Right atrium auricular region (tissue), 2 donors: ENCODE results near the gene SLC2A11. TPM values are rescaled to one million over a fixed set of nuclear protein-coding genes. Genes with fewer than 3 reads are reported as not detected.

Experiments used
- DNase-seq: peaks from one replicate; pipeline ENCODE4 v3.0.0-alpha.2; 2019; ENCODE audit warnings: low spot score
- H3K27ac ChIP-seq, 2 donors: fragments of 200-600 bp; sonication (generic); 1 replicate in 1 of 2; 2 replicates in 1 of 2; pipeline ENCODE4 v1.5.1; 2016 to 2019
- H3K27me3 ChIP-seq, 2 donors: fragments of 200-600 bp; sonication (generic); one replicate each; pipeline versions ENCODE4 v1.5.1 to v1.6.0; 2017 to 2019
- H3K36me3 ChIP-seq: fragments of 200-600 bp; sonication (generic); one replicate; pipeline ENCODE4 v1.5.1; 2016
- H3K4me1 ChIP-seq, 2 donors: fragments of 200-600 bp; sonication (generic); one replicate each; pipeline versions ENCODE4 v1.5.1 to v1.6.0; 2017 to 2019
- H3K4me3 ChIP-seq, 2 donors: fragments of 200-600 bp; sonication (generic); 1 replicate in 1 of 2; 2 replicates in 1 of 2; pipeline ENCODE4 v1.5.1; 2017 to 2019; ENCODE audit warnings: mild to moderate bottlenecking in 1 of 2, moderate library complexity in 1 of 2
- H3K9me3 ChIP-seq, 2 donors: fragments of 200-600 bp; sonication (generic); one replicate each; pipeline ENCODE4 v1.5.1; 2019
- total RNA-seq, 2 donors: library from RNA; depleted of rRNA; stranded (reverse); fragments of >200 nt; gene quantifications; one replicate each; pipeline ENCODE4 v1.1.0, GENCODE V29; 2016
- TF ChIP-seq, protein P1 (sequence below), 2 donors: fragments of 200-600 bp; sonication (generic); IDR thresholded peaks; one replicate each; pipeline ENCODE4 v1.5.1; 2019; ENCODE audit warnings: antibody characterized with exemption in 2 of 2

SLC2A11 gene
- total RNA-seq, 2 donors from 2014 or later, result 10.6 to 15.5 TPM

DNA sequence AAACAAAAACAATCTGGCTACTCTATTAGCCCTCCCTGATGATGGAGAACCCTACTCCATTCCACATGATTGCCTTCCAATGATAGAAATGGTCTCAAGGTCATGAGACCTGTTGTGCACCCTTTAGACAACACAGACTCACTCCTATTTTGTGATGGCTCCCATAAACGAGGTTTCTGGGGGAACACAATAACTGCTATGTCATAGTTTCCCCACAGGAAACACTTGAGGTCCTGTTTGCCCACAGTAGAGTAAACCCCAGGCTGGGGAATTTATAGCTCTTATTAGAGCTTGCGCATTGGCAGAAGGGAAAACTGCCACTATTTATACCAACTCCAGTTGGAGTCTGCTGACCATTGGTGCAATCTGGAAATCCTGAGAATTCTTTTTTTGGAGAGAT, 65.2 kb downstream of the SLC2A11 start:
- no peak overlapping the region for H3K4me3 ChIP-seq
- H3K9me3 ChIP-seq, result no peaks in the 10 kb centered on the region
- H3K27me3 ChIP-seq, result no peaks in the 10 kb centered on the region
- DNase-seq, result no peak
- no peak overlapping the region for H3K27ac ChIP-seq
- peaks cover 39% of the 10 kb centered on the region for H3K36me3 ChIP-seq
- TF ChIP-seq, protein P1, sequence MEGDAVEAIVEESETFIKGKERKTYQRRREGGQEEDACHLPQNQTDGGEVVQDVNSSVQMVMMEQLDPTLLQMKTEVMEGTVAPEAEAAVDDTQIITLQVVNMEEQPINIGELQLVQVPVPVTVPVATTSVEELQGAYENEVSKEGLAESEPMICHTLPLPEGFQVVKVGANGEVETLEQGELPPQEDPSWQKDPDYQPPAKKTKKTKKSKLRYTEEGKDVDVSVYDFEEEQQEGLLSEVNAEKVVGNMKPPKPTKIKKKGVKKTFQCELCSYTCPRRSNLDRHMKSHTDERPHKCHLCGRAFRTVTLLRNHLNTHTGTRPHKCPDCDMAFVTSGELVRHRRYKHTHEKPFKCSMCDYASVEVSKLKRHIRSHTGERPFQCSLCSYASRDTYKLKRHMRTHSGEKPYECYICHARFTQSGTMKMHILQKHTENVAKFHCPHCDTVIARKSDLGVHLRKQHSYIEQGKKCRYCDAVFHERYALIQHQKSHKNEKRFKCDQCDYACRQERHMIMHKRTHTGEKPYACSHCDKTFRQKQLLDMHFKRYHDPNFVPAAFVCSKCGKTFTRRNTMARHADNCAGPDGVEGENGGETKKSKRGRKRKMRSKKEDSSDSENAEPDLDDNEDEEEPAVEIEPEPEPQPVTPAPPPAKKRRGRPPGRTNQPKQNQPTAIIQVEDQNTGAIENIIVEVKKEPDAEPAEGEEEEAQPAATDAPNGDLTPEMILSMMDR (IDR thresholded peaks at IDR 0.05), result no peak
- H3K4me1 ChIP-seq, result no peaks in the 10 kb centered on the region

DNA sequence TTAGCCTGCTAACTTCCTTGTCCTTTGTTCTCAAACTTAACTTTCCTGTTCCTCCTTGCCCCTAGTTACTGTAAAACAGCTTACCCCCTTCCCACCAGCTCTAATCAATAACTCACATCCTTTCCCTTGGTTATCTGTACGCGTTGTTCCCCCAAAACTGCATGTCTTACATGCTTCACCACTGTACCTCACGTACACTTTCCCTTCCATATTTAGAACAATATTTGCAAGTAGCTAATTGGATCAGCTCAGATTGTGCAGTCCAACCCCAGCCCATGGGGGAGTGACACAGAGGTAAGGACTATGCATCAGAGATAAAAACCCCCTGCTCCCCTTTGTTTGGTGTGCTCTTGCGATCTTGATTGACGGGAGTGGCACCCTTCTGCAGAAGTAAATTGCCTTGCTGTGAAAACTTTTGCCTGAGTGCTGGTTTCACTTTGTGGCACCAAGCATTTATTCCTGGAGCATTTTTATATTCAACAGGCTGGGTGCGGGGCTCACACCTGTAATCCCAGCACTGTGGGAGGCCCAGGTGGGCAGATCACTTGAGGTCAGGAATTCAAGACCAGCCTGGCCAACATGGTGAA, 67.4 kb downstream of the SLC2A11 start:
- H3K9me3 ChIP-seq, result no peaks in the 10 kb centered on the region
- TF ChIP-seq, protein P1 (IDR thresholded peaks at IDR 0.05), result no peak
- no peak for DNase-seq
- H3K27me3 ChIP-seq, result no peaks in the 10 kb centered on the region
- H3K4me1 ChIP-seq, result no peaks in the 10 kb centered on the region
- H3K36me3 ChIP-seq, result peaks cover 50% of the 10 kb centered on the region
- no peak overlapping the region for H3K4me3 ChIP-seq
- no peak overlapping the region for H3K27ac ChIP-seq

DNA sequence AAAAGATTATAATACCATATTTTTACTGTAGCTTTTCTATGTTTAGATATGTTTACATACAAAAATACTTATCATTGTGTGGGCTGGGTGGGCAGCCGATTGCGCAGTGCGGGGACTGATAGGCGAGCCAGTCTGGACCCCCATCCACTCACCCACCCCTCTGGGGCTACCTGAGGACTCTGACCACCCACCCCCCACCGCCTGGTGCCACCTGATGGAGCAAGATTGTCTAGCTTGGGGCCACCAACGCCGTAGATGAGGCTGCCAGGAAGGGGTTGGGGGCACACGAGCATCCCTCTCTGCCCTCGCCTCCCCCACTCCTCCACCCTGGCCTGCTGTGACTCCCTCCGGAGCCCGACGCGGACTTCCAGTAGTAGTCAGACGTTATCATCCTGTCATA, 68.9 kb downstream of the SLC2A11 start:
- H3K9me3 ChIP-seq, result no peaks in the 10 kb centered on the region
- H3K4me1 ChIP-seq, result no peaks in the 10 kb centered on the region
- no peak overlapping the region for H3K4me3 ChIP-seq
- H3K27ac ChIP-seq, result no peak overlapping the region
- no peak for DNase-seq
- no peaks in the 10 kb centered on the region for H3K27me3 ChIP-seq
- TF ChIP-seq, protein P1 (IDR thresholded peaks at IDR 0.05), result no peak
- H3K36me3 ChIP-seq, result peaks cover 50% of the 10 kb centered on the region

Other genes with a start within 250 kb of the SLC2A11 start
- not detected for gene DRICH1, start 225.6 kb upstream of the SLC2A11 start, total RNA-seq
- gene RGL4, start 166.9 kb upstream of the SLC2A11 start, total RNA-seq, result not detected
- 1 to 10 TPM; 3.2 to 5.0 TPM for gene ZNF70, start 106.8 kb upstream of the SLC2A11 start, total RNA-seq
- not detected for gene VPREB3, start 103.5 kb upstream of the SLC2A11 start, total RNA-seq
- gene C22orf15, start 94.9 kb upstream of the SLC2A11 start, total RNA-seq, result not detected
- gene CHCHD10, start 89.9 kb upstream of the SLC2A11 start, total RNA-seq, result 100 to 1,000 TPM; 213 to 319 TPM
- 10 to 100 TPM in 1 of 2 donors, 1 to 10 TPM in 1; 2.2 to 12.3 TPM for gene MMP11, start 85.0 kb upstream of the SLC2A11 start, total RNA-seq
- gene SMARCB1, start 70.9 kb upstream of the SLC2A11 start, total RNA-seq, result 10 to 100 TPM; 41.4 to 45.9 TPM
- 10 to 100 TPM in 1 of 2 donors, 1 to 10 TPM in 1; 4.0 to 10.6 TPM for gene DERL3, start 18.9 kb upstream of the SLC2A11 start, total RNA-seq
- 100 to 1,000 TPM; 176 to 273 TPM for gene MIF, start 36.5 kb downstream of the SLC2A11 start, total RNA-seq
- gene GSTT2B, start 103.3 kb downstream of the SLC2A11 start, total RNA-seq, result 1 to 10 TPM; 3.7 to 9.1 TPM
- 1 to 10 TPM in 1 of 2 donors, not detected in 1; 1.0 TPM for gene DDTL, start 109.0 kb downstream of the SLC2A11 start, total RNA-seq
- 100 to 1,000 TPM; 147 to 153 TPM for gene DDT, start 116.6 kb downstream of the SLC2A11 start, total RNA-seq
- gene GSTT2, start 122.3 kb downstream of the SLC2A11 start, total RNA-seq, result under 1 TPM in 1 of 2 donors, not detected in 1; 0.48 TPM
- gene GSTT4, start 147.6 kb downstream of the SLC2A11 start, total RNA-seq, result not detected
- 10 to 100 TPM; 27.6 to 27.9 TPM for gene CABIN1, start 153.4 kb downstream of the SLC2A11 start, total RNA-seq